Measurements from ENCODE around the gene CNIH3.

DNA sequence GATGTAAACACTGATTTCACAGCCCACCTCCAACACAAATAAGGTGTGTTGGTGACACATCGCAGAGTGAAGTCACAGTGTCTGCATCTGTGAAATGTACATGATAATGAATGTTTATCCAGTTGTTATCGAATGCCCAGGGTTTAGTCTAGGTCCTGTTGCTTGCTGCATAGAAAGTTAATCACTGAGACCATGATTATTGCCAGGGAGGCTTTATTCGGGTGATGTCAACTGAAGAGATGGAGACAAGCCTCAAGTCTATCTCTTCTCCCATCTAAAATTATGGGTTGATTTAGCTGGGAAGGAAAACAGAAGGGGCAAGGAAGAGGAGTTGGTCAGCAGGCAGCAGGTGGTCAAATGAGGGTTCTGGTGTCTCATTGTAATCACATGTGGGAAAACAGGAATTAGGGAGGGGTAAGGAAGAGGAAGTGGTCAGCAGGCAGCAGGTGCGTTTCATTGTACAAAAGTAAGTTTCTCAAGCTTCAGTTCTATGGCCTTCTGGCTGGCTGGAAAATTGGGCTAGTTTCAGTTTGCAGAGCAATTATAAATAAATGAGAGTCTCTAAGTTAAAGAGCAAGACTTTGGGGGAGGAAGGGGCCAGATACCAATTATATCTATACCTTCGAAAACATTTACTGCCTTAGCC, 167.0 kb downstream of the CNIH3 start:
- TF ChIP-seq, protein P1, sequence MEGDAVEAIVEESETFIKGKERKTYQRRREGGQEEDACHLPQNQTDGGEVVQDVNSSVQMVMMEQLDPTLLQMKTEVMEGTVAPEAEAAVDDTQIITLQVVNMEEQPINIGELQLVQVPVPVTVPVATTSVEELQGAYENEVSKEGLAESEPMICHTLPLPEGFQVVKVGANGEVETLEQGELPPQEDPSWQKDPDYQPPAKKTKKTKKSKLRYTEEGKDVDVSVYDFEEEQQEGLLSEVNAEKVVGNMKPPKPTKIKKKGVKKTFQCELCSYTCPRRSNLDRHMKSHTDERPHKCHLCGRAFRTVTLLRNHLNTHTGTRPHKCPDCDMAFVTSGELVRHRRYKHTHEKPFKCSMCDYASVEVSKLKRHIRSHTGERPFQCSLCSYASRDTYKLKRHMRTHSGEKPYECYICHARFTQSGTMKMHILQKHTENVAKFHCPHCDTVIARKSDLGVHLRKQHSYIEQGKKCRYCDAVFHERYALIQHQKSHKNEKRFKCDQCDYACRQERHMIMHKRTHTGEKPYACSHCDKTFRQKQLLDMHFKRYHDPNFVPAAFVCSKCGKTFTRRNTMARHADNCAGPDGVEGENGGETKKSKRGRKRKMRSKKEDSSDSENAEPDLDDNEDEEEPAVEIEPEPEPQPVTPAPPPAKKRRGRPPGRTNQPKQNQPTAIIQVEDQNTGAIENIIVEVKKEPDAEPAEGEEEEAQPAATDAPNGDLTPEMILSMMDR (IDR thresholded peaks at IDR 0.05) = no peak
- no peak for TF ChIP-seq POLR2A (IDR thresholded peaks at IDR 0.05)
